Panc1 (cell line): ENCODE measurements around the gene R3HDM2. TPM values are rescaled to one million over a fixed set of nuclear protein-coding genes. Genes with fewer than 3 reads are reported as not detected.

Experiments used
- ATAC-seq: fragments of 200-7000 bp; cut with Tn5 transposase; 2 replicates; pipeline ENCODE4 v1.9.1; 2020; ENCODE audit warnings: mild to moderate bottlenecking, moderate library complexity
- BruUV-seq: library from RNA; stranded (reverse); fragments of 400-500 nt; replicated peaks from 2 replicates; lab custom pipeline; 2021; lab: Mats Ljungman, UMichigan
- CTCF ChIA-PET: fragments of 300-600 bp; sonication (Branson Sonifier 250); formaldehyde crosslinking; loops from one replicate; lab custom pipeline; 2022; ENCODE audit warnings: antibody characterized with exemption; lab: Charles Lee
- POLR2A ChIA-PET: fragments of 300-600 bp; sonication (Branson Sonifier 250); formaldehyde crosslinking; loops from one replicate; lab custom pipeline; 2022; ENCODE audit warnings: antibody characterized with exemption; lab: Charles Lee
- DNase-seq: peaks from one replicate; pipeline ENCODE4 v3.0.0-alpha.2; 2010; ENCODE audit warnings: low read depth, low spot score
- H3K27ac ChIP-seq: 2 replicates; pipeline ENCODE4 v1.5.1; 2011; ENCODE audit warnings: mild to moderate bottlenecking, low read length, inconsistent platforms
- H3K27me3 ChIP-seq: fragments of 200-500 bp; sonication (Bioruptor generic); 2 replicates; pipeline ENCODE4 v1.6.0; 2014; ENCODE audit warnings: low read length, inconsistent platforms; ENCODE audit not compliant: control insufficient read depth, insufficient read depth
- H3K36me3 ChIP-seq: fragments of 200-500 bp; sonication (Bioruptor generic); 2 replicates; pipeline ENCODE4 v1.5.1; 2014; ENCODE audit warnings: inconsistent platforms, mild to moderate bottlenecking, low read length, moderate library complexity; ENCODE audit not compliant: control insufficient read depth, insufficient read depth
- H3K4me1 ChIP-seq: 2 replicates; pipeline ENCODE4 v1.5.1; 2011; ENCODE audit warnings: inconsistent platforms, mild to moderate bottlenecking, low read length, moderate library complexity; ENCODE audit not compliant: control insufficient read depth, insufficient read depth
- H3K4me3 ChIP-seq, 2 experiments: 2 replicates each; pipeline ENCODE4 v1.5.1; 2011 to 2012; ENCODE audit warnings: low read depth in 2 of 2, low read length in 2 of 2, mild to moderate bottlenecking in 2 of 2, inconsistent platforms in 1 of 2, moderate library complexity in 1 of 2
- H3K9me3 ChIP-seq: fragments of 200-500 bp; sonication (Bioruptor generic); 2 replicates; pipeline ENCODE4 v1.5.1; 2014; ENCODE audit warnings: low read depth, mild to moderate bottlenecking, inconsistent platforms, low read length, moderate library complexity; ENCODE audit not compliant: control insufficient read depth, insufficient read depth
- CTCF ChIP-seq: fragments of 450-650 bp; IDR thresholded peaks from 2 replicates; pipeline ENCODE4 v1.5.1; 2017; ENCODE audit warnings: mild to moderate bottlenecking
- POLR2AphosphoS5 ChIP-seq: IDR thresholded peaks from 2 replicates; pipeline ENCODE4 v1.6.1; 2012; ENCODE audit warnings: mild to moderate bottlenecking, low read depth, low read length, moderate library complexity
- REST ChIP-seq, 2 experiments: IDR thresholded peaks; 2 replicates each; pipeline ENCODE4 v1.6.1; 2011 to 2012; ENCODE audit warnings: low read depth in 2 of 2, control low read depth in 1 of 2, low read length in 1 of 2, mild to moderate bottlenecking in 1 of 2, moderate library complexity in 1 of 2; ENCODE audit not compliant: insufficient read depth in 1 of 2
- SIN3A ChIP-seq: IDR thresholded peaks from 2 replicates; pipeline ENCODE4 v1.6.1; 2012; ENCODE audit warnings: low read depth, mild to moderate bottlenecking, low read length, moderate library complexity, borderline replicate concordance; ENCODE audit not compliant: insufficient read depth
- TCF7L2 ChIP-seq: IDR thresholded peaks from 2 replicates; pipeline ENCODE4 v1.6.1; 2011; ENCODE audit warnings: mild to moderate bottlenecking, low read depth, low read length, inconsistent platforms
- in situ Hi-C: cut with HindIII; loops from 2 replicates; pipeline ENCODE4 v1.10.0; 2016; ENCODE audit warnings: low sequenced_read_pairs, low pct_unique_long_range_greater_than_20kb
- intact Hi-C: fragments of 100-400 bp; cut with micrococcal nuclease; formaldehyde crosslinking; loops from one replicate; pipeline ENCODE4 v1.10.0; 2022; ENCODE audit not compliant: unreplicated experiment
- total RNA-seq: library from RNA; stranded (reverse); gene quantifications from one replicate; pipeline ENCODE4 v1.2.1, GENCODE V29; 2021; ENCODE audit not compliant: unreplicated experiment

R3HDM2 gene
- total RNA-seq, 1 experiment from 2014 or later, result 56.5 TPM

DNA sequence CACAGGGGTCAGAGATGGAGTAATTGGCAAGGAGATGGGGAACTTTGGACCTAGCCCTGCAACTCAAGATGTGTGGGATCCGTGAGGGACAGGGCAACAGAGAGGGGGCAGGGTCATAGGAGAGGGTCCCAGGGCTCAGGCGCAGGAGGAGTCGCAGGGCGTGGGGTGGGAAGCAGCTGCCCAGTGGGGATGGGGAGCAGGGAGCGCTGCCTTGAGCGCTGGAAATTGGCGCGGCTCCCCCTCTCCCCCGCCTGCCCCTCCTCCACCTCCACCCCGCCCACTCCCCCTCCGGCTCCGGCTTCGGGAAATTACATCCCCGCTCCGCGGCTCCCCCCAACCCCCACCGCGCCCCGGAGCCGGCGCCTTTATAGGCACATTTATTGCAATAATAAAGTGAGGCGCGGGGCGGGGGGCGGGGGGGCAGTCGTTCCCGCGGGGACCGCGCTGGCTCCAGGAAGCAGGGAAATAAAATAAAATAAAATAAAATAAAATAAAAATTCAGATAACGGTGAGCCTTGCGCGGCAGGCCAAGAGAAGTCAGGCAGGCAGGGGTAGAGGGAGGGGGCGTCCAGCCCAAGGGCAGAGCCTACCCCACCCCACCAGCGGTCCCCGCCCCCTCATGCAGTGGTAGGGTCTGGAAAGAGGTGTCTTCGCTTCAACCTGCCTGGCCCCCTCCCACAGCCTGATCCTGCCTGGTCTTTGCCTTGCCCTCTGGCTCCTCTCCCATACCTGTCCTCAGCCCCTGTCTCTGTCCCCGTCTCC lies 210.7 kb downstream of the R3HDM2 start (continued):
- TF ChIP-seq POLR2AphosphoS5, result no peak

DNA sequence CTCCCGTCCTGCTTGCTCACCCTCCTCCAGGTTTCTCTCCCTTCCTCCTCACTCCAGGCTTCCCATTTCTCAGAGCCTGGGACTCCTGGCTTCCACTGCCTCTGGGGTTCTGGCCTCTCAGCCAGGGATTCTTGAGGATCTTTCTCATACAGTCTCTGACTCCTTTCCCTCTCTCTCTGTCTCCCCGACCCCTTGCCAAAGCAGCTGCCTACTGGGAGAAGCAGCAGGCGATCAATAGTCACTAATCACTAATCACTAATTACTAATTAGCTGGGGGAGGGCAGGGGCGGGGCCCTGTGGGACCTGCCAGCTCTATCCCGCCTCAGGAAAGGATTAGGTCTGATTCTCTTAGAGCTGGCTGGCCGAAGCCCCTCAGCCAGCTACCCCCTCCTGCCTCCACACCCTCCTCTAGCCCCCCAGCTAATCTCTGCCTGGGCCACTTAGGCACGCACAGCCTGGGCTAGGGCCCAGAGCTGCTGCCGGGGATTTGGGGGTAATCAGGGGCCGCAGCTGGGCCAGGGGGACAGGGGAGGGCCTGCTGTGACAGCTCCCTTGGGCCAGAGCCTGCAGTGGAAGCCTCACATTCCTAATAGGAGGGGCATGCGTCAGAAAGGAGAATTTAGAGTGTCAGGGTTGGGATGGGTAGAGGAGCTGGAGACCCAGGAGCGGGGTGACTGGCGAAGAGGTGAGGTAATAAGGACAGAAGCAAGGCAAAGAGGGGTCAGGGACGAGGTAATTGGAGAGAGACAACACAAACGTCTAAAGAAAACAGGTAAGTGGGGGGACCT lies 211.4 kb downstream of the R3HDM2 start:
- BruUV-seq, result no TSS peak
- Histone ChIP-seq H3K27ac (no peak overlapping the region), H3K36me3 (no peaks in the 10 kb centered on the region; the same call in 1 of the 2 replicates), H3K9me3 (no peaks in the 10 kb centered on the region), H3K4me3 (no peak overlapping the region), H3K4me1 (peaks cover 16% of the 10 kb centered on the region), H3K27me3 (peaks cover 10% of the 10 kb centered on the region)
- CTCF ChIA-PET, result interaction anchor here (1.1 kb wide), 1 partner anchor 11 kb away, joined by 3 read pairs; the partner anchor contains the start of gene SHMT2
- POLR2A ChIA-PET, result interaction anchor here (0.7 kb wide), 1 partner anchor 10 kb away, joined by 8 read pairs; no protein-coding TSS in a partner anchor
- intact Hi-C loops (no loop called here), in situ Hi-C loops (no loop called here)
- no peak for ATAC-seq
- TF ChIP-seq TCF7L2 (no peak), SIN3A (no peak), POLR2AphosphoS5 (no peak), REST (IDR thresholded peaks at IDR 0.05; ENCODE audit: insufficient read depth in 1 of 2, low read depth in 2 of 2, low read length in 1 of 2) (no peak), CTCF (no peak)
- DNase-seq, result no peak

DNA sequence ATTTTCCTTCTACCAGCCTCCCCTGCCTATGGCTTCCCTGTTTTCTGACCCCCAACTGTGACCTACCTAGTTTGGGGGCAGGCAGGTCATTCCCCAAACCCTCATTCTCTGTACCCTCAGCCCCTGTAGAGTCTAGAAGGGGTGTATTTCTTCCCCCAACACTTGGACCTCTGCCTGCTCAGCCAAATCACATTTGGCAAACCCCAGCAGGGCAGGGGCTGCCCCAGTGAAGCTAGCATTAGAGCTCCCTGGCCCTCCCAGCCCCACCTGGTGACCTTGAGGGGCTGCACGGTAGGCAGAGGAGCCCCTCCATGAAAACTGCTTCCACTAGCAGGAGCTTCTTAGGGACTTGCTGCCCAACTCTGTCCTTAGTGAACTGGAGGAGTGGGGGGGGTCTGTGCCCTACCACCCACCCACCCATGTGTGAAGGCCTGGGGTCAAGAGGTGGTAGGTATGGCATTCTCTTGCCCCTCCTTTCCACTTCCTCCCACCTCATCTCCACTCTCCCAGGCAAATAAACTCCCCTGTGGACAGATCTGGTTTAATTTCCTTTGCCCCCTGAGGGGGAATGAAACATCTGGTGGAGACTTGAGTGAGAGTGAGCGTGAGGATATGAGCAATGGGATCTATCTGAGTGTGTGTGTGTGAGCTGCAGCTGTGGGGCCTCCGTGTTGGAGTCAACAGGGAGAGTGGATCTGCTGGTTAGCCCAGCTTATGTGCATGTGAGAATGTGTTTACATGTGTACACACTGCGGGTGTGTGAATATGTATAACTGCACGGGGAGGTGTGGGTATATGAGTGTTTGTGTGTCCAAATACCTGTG lies 212.6 kb downstream of the R3HDM2 start:
- Histone ChIP-seq H3K27me3 (peaks cover 10% of the 10 kb centered on the region), H3K36me3 (no peaks in the 10 kb centered on the region; the same call in 1 of the 2 replicates), H3K4me3 (no peak overlapping the region), H3K4me1 (peaks cover 20% of the 10 kb centered on the region), H3K27ac (no peak overlapping the region), H3K9me3 (no peaks in the 10 kb centered on the region)
- TF ChIP-seq REST (IDR thresholded peaks at IDR 0.05; ENCODE audit: insufficient read depth in 1 of 2, low read depth in 2 of 2, low read length in 1 of 2), result no peak
- no peak for TF ChIP-seq SIN3A
- TF ChIP-seq CTCF, result no peak
- no peak for TF ChIP-seq TCF7L2
- TF ChIP-seq POLR2AphosphoS5, result no peak
- ATAC-seq (no peak), DNase-seq (no peak)
- CTCF ChIA-PET, result interaction anchor here (0.9 kb wide), 1 partner anchor 18 kb away, joined by 3 read pairs; a partner anchor contains a TSS
- POLR2A ChIA-PET, result no interaction called here
- in situ Hi-C loops (no loop called here), intact Hi-C loops (no loop called here)
- BruUV-seq, result no TSS peak
